GM19240 (cell line): ENCODE results near the gene SLC6A6.
"Not testable (repeated sequence)": the region's sequence is repeated elsewhere in the genome, so short reads cannot be mapped to it uniquely, and the experiment has no call there.

ENCODE experiments used
- DNase-seq: peaks from one replicate; pipeline ENCODE4 v3.0.0; 2011; ENCODE audit warnings: low spot score; ENCODE audit not compliant: insufficient read length

The SLC6A6 gene

DNA sequence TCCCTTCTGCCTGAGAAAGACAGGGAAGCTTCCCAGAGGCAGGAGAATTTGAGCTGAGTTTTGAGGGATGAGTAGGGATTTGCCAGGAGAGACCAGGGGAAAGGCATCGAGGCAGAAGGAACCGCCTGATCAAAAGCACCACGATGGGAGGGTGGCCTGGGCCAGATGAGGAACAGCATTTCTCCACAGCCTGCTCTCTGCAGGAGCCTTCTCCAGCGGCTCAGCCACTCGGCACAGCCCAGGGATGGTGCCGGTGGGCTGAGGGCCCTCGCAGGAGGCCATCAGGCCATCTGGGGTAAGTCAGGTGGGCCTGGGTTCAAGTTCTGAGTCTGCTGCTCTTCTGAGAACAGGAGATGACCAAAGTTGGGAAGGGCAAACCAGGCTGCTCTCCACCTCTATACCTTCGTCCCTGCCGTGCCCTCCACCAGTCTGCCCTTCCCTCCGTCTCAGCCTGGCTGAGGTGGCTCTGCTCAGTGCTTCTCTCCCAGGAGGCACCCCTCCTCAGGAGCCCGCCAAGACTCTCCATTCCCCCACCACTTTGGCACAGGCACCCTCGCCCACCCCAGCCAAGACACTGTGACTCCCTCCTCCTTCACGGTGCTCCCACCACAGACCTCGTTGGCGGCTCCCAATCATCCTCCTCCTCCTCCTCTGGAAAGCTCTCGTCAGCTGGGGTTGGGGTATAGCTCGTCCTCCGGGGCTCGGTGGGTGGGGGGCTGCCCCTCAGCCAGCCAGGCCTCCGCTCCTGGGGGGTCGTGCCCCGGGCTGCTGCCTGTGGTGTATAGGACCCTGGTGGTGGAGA lies 102.8 kb downstream of the SLC6A6 start:
- DNase-seq = no peak

DNA sequence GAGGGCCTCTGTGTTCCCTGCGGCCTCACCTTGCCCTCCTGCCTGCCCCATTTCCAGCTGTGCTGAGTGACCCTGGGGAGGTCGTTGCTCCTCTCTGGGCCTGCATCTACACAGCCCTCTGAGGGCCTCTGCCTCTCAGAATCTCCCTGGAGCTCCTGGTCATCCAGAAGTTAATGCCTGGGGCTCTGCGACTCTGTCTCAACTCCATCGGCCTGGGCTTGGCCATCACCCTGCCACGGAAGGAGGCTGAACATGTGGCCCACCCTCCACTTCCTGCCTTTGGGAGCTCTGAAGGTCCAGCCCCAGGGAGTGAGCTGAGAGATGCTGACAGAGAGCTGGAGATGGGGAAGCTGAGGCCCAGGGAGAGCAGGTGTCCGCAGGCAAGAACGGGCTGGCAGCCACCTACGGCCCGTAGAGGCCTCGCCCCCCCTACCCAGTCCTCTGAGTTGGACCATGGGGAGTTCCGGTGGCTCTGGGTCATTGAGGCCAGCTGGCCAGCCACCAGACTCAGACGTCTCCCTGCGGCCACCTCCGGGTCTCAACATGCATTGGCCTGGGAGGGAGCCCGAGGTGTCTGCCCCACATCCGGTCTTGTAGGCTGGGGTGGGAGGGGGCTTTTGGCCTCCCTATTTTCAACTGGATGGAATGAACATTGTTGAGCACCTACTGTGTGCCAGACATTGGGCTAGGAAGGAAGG lies 103.5 kb downstream of the SLC6A6 start:
- no peak for DNase-seq

DNA sequence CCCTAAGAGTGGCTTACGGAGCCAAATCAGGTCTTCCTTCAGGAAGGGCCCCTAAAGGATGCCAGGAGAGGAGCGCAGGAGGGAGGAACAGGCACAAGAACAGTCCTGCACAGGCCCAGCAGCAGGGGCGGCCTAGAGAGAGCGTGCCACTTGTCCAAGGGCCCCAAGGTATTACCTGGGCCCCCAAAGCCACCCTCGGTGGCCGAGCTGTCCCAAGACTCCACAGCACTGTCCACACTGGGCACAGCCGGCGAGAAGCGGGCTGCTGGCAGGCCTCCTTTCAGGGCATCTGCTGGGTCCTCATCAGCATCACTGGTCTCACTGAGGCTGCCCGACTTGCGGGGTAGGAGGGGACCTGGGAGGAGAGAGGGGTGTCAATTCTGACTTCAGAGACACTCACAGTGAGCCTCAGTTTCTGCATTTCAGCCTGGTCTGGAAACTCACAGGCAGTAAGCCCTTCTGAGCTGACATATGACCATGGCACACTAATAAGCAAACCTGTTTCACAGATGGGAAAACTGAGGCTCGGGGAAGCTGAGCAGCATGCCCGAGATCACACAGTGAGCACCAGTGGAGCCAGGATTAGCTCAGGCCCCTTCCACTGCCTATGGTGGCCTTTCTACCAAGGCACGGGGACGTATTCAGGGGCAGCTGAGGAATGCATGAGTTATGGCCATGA lies 104.4 kb downstream of the SLC6A6 start:
- no peak for DNase-seq

DNA sequence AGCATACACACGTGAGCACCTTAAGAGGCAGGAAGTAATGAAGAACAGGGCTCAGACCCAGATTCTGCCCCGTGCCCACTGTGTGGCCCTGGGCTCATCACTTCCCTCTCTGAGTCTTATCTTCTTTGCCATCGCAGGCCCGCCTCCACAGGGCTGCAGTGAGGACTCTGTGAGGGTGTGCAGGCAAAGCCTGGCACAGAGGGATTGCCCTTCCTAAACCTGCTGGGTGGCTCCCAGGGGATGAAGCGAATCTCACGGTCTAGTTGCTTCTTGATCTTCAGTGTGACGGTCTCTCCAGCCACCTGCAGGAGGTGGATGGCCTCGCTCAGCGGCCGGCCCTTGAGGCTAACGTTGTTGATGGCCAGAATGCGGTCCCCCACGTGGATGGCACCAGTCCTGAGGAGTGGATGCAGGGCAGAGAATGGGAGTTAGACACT lies 104.9 kb downstream of the SLC6A6 start:
- DNase-seq = no peak

DNA sequence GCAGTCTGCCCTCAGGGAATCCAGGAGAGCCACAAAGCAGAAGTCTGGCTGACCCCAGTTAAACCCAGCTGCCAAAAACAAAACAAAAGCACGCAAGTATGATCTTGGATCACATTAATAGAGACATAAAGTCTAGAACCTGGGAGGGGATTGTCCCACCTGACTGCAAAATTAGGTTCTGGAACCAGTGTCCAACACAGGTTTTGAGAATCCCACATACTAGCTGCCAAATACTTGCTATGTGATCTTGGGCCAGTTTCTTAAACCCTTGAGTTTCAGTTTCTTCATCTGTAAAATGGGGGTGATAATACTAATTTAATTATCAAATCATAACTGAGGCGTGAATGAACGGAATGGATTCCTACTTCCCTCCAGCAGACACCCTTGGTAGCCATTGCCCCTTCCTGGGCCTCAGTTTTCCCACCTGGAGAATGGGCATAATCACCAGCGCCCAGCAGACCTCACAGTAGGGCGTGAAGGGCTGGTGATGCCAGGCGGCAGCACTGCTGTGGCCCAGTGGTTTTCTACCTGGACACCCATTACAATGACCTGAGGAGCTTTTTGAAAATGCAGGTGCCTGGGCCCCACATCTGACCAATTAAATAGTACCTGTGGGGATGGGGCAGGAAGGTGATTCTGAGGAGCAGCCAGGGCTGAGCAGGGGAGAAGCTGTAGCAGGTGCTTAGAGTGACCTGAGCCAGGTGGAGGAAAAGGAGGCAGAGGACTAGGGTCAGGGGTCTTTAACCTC lies 105.5 kb downstream of the SLC6A6 start:
- DNase-seq = no peak

DNA sequence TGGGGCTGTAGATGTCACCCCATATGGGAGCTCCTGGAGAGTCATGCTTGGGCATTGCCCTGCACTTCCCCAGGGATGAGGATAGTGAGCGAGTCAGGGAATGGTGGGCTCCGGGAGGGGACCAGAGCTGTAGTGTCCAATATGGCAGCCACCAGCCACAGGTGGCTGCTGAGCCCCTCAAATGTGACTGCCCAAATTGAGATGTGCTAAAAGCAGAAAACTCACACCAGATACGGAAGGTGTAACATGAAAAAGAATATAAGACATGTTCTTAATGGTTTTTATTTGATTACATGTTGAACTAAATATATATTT lies 106.1 kb downstream of the SLC6A6 start:
- no peak for DNase-seq

DNA sequence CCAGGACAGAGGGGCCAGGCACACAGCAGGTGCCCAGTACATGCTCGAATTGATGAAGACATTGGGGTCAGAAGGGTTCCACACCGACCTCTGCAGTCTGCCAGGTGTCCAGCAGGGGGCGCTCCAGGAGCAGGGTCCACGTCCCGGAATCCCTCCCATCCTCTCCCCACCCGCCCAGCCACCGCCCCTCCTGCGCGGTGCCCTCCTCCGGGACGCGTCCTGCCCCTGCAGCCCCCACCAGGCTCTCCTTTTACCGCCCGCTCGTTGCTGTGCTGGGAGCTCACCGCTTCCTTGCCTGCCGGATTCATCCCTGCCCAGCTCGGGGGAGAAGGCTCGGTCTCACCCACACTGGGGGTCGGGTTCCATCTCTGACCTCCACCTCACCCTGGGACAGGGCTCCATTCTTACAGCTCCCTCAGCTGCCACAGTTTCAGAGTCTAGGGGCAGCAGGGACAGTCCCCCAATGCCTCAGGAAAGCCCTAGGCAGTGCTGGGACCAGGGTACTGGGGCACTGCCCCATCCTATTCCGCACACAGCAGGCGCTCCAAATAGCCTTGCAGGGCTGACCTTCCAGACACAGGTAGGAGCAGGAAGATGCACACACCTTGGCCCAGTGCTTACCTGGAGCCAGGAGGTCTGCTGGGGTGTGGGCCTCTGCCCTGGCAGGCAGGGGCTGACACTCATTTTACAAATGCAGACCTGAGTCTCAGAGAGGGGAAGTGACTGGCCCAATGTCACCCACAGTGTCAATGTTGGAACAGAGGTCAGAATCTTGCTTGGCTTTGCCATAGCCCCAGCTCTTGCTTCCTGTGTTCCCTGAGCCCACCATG lies 106.8 kb downstream of the SLC6A6 start:
- peak; percentile 85 for DNase-seq

DNA sequence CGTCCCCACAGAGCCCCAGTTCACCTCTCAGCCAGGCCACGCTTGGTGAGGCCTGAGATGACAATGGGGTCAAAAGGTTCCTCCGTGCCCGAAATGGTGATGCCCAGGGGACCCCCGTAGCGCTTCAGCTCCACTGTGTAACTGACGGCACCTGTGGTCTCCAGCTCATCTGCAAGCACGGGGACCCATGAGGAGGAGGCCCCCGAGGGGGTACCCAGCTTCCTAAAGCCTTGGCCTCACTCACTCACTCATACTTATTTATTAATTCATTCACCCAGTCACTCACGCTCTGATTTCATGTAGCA lies 107.3 kb downstream of the SLC6A6 start:
- no peak for DNase-seq

DNA sequence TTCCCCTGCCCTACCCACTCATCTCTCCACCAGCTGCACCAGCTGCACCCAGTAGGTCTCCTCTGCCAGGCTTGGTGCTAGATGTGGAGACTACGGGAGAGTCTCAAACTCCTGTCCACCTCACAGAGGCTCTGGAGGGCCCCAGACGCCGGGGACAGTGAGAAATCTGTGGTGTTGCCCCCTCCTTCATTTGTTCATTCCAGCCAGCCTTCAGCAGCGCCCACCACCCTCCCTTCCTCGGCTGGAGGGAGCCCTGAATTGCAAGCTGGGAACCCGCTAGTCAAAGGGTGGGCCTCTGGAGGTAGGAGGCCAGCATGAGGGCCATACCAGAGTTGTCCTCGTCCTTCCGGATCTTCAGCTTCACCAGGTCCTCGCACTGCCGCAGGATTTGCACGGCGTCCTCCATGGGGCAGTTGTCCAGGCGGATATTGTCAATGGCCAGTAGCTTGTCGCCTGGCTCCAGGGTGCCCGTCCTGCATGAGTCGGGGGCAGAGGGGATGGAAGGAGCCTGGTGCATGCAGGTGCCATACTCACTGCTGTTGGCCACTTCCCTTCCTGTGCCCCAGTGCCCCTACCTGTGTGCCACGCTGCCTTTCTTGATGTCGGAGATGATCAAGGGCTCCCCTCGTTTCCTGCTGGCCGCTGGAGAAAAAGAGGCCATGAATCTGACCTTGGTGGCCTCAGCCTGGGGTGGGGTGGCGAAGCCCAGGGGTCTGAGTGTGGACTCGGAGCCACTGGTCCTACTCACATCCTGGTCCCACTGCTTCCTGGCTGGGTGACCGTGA lies 108.6 kb downstream of the SLC6A6 start:
- no peak for DNase-seq

DNA sequence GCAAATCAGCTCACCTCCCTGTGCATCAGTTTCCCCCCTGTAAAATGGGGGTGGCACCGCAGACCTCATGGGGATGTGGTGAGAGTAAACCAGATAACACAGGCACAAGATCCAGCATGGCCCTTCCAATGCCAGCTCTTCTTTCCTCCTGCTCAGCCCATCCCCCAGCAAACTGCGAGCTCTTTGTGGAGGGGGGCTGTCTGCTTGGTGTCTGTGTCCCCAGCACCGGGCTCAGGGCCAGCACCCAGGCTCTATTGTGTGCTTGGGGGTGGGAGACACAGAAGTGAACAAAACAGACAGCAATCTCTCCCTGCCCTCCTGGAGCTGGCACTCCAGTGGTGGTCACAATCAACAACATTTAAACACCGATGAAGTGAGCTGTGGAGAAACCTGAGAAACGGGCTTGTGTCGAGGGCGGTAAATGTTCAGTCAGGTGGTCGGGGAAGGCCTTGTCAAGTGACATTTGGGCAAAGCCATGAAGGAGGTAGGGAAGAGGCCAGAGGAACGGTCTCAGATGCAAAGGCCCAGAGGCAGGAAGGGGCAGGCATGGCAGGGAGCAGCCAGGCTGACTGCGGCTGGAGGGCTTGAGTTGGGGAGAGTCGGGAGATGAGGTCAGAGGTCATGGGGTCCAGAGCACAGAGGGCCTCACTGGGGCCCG lies 109.3 kb downstream of the SLC6A6 start:
- DNase-seq = no peak

DNA sequence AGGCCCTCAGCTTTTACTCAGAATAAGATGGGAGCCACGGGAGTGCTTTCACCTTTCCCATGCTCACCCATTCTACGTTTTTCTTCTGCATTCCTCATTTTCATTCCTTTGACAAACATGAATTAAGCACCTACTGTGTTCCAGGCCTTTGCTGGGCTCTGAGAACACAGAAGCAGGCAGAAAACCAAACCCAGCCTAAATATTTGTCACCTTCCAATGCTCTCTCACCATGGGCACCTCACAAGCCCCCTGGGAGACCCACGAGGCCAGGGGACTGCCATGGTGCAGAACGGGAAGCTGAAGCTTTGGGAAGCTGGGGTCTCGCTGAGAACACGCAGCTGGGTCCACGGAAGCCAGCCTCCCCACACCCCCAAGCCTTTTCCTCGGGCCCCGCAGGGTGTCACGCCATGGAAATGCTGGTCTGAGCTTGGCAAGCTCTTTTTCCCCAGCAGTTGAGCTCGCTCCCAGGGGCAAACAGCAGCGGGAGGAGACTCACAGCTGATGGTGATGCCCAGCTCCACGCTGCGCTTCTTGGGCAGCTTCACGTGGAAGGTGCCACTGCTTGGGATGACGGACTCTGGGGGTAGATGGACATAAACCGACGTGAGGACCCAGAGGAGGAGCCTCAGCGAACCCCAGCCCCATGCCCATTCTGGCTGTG lies 110.0 kb downstream of the SLC6A6 start:
- DNase-seq = no peak

DNA sequence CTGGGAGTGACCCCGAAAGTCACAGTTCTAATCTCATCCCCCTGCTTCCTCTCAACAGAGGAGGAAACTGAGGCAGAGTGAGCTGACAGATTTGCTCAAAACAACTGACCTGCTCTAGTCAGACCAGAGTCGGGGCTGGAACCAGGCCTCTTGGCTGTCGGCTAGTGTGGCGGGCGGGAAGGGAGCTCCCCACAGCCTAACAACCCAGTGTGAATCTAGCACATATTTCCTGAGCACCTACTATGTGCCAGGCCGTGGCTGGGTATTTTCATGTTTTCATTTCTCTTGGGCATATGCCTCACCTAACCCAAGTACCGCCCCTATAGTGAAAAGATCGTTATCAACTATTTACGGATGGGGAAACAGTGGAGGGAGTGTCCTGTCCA lies 110.5 kb downstream of the SLC6A6 start:
- no peak for DNase-seq

DNA sequence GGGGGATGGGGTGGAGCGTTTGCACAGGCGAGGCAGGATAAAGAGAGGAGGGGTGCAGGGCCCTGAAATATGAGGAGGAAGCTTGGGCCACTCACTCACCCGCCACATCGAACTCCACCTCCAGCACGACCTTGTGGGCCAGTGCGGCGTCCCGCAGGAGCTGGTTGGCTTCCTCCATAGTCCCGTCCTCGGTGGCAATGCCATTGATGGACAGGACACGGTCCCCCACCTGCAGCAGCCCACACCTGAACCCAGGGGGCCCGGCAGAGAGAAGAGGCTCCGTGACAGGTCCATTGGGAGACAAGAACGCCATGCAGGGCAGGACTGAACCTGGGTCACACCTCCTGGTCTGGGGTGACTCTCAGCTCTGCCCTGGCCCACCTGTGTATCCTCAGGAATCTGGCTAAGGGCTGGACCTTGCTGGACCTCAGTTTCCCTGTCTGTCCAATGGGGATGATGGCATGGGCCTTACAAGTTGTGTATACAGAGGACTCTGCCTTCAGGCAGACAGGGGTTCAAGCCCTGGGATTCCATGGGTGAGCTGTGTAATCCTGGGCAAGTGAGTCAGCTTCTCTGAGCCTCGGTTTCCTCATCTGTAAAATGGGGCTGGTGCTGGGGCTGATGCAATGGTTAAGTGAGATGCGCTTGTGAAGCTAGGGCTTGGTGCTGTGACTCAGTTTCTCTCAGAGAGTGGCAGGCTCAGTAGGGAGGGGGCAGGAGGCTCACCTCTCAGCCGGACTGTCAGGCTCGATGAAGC lies 111.3 kb downstream of the SLC6A6 start:
- DNase-seq = no peak

DNA sequence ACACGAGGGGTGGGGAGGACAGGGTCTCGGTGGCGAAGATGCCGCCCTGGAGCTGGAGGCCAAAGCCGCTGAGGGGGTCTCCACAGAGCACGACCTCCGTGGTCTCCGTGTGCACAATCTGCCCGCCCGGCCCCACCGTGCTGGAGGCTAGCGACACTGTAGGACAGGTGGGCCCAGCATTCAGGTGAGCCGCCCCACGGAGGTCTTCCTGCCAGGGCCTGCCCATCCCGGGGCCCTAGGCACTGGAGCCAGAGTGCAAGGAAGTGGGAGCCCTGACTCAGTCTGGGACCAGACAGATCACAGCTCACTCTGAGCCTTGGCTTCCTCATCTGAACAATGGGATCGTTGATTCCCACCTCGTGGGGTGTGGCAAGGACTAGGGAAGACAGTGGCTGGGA lies 111.9 kb downstream of the SLC6A6 start:
- DNase-seq = no peak

DNA sequence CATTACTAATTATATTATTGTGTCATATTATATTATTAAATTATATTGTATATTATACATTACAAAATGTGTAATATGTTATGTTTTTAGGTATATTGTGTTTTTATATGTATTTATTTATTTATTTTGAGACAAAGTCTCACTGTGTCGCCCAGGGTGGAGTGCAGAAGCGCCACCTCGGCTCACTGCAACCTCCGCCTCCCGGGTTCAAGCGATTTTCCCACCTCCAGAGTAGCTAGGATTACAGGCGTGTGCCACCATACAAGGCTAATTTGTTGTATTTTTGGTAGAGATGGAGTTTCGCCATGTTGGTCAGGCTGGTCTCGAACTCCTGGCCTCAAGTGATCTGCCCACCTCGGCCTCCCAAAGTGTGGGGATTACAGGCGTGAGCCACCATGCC lies 113.1 kb downstream of the SLC6A6 start:
- DNase-seq = not testable (repeated sequence)

DNA sequence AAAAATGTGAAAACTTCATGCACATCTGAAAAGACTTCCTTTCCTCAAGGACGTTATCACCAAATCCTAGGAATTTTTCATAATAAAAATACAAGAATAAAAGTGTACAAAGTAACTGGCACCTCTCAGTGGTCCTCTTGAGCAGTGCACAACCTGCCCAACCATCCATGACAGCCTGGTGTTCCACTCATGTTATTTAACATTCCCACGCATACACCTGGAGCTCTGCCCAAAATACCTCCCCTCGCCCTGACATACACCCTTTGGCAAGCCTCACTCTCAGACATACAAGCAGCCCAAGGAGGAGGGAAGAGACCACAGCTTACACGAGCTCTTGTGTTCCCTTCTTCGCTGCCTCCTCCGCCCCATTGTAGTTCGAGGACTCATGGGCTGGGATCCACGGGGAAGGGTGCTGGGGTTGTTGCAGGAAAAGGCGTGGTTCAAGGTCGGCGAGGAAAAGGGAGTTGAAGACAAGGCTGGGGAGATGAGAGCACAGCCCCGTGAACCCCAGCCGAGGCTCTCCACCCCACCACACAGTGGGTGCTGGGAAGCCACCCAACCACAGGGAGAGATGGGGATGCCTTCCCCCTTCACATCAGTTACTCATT lies 114.4 kb downstream of the SLC6A6 start:
- DNase-seq = no peak

DNA sequence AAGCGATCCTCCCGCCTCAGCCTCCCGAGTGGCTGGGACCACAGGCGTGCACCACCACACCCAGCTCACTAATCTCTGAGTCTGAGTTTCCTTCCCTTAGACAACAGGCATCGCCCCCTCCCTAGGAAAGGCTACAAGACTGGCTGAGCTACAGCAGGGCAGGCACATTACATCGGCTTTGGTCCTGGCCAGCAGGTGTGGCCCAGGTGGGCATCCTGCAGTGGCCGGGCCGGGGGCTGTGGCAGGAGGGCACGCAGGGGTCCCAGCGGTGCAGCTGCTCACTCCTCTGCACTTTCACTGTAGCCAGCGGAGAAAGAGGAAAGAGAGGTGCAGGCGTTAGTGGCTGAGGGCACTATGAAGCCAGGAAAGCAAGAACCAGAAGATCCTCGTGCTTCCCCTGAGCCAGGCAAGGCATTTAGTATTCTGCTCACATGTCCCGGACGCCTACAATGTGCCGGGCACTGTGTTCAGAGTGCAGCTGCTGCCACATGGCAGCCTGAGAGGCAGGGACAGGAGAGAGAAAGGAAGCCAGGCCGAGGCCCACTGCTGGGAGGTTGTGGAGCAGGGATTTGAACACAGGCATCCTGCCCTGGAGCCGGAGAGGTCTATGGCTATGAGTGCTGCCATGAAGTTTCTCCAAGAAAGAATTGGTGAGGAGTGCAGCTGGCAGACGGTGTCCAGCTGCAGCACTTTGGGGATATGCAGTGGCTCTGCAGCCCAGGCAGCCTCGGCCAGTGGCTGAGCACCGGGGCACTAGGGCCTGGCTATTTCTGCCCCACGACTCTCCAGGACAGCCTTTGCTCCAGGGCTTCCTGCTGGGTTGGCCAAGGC lies 115.4 kb downstream of the SLC6A6 start:
- DNase-seq = no peak
